Limb (tissue), 2 donors: ENCODE results near the gene MVB12A.

Experiments used
- DNase-seq, 2 donors: peaks; one replicate each; pipeline ENCODE4 v3.0.0-alpha.2; 2016; ENCODE audit errors: extremely low spot score in 2 of 2

The MVB12A gene

DNA sequence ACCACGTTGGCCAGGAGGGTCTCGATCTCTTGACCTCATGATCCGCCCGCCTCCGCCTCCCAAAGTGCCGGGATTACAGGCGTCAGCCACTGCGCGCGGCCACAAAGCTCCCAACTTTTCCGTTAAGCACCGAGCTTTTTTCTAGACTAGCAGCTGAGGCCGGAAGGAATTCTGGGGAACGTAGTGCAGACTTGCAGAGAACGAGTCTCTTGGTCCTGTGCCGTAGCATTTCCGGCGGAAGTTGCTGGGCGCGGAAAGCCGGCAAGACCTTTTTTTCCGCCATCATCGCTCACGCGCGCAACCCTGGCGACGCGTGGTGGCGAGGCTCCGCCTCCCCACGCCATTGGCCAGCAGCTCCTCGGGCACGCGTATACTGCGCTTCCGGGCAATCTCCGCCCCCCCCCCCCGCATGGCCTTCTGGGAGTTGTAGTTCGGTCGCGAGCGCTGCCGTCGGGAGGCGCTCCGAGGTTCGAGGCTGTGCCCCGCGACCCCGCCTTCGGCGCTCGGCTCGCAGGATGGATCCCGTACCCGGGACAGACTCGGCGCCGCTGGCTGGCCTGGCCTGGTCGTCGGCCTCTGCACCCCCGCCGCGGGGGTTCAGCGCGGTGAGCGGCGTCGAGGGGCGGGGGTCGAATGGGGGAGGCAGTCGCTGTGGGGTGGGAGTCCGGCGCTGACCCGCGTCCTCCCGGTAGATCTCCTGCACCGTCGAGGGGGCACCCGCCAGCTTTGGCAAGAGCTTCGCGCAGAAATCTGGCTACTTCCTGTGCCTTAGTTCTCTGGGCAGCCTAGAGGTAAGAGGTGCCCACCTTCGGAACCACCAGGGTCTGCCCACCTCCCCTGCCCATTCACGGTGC, at the start of gene MVB12A:
MVB12A (plus strand) TSS at position 427 of the 854 bp plus-strand sequence; CDS start at position 516, 89 bp downstream.
- DNase-seq = peak; percentile 98 to 99

DNA sequence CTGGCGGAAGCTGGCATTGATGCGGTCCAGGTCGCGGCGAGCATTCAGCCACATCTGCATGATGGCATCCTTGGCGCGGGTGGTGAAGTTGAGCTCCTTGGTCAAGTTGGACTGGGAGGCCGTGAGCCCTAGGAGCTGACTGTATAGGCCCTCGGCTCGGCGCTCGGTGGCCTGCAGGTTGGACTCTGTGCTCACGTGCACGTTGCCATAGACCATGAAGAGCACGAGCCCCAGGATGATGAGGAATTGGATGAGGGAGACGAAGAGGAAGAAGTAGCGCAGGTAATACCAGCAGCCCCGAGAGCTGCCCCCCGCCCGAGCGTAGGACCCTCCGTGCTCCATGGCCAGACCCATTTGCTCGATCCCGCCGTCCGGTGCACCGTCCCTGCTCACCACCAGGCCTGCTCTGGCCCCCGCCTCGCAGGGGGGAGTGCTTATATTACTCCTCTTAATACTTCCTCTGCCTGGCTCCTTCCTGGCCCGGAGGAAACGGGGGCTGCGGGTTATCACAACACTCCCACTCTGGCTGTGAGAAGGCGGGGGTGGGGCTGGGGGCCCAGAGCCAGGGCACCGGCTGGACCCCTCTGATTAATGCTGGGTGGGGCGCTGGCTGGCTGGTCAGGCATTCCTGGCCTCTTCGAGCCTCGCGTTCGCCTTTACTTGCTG, 42.8 kb upstream of the MVB12A start, which contains the start of gene PLVAP:
PLVAP (minus strand) TSS at position 408 of the 666 bp plus-strand sequence; CDS start at position 354, 54 bp downstream.
- DNase-seq = no peak

GRCh38 chr19:17378271-17378670, 41.6 kb upstream of the MVB12A start:
- DNase-seq = no peak

DNA sequence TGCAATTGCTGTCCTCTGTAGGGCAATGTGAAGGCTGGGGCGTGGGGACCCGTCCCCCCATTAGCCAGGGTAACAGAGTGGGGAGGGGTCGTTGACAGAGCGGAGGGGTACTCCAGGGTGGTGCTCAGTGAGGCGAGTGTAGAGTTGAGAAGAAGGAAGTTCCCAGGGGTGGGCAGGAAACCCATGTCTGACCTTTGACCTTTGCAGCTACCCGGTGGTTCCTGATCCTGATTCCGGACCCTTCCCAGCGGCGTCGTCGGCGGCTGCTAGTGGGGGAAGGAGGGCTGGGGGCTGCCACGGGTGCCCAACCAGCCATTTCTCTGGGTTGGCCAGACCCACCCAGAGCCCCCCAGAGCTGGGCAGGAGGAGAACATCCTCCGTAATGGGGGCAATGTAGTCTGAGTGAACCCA, 40.6 kb upstream of the MVB12A start:
- DNase-seq = peak in 1 of 2 donors; percentile 62

GRCh38 chr19:17380426-17381138, 39.3 kb upstream of the MVB12A start:
- no peak for DNase-seq

- peak; percentile 18 to 75 for DNase-seq
These were observed 33.8 kb upstream of the MVB12A start for GRCh38 chr19:17385878-17386611.

DNA sequence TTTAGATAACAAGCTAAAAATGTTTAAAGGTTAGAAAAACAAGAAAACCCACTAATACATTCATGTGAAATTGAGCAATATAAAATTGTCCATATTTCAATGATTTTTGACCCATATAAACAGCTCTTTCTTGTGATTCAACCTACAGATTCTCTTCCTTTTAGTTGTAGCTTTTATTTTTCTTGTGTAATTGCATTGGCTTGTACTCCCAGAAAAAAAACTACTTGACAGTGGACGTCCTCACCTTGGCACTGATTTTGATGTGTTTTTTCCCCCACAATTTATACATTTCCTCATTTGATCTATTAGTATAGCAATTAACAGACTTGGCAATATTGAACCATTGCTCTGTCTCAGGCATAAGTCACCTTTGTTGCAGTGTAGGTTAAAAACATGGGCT, 30.6 kb upstream of the MVB12A start:
- no peak for DNase-seq

GRCh38 chr19:17389957-17390664, 29.7 kb upstream of the MVB12A start:
- DNase-seq = no peak

- peak; percentile 93 for DNase-seq
These were observed 29.0 kb upstream of the MVB12A start for GRCh38 chr19:17390665-17391370.

- no peak for DNase-seq
These were observed 28.3 kb upstream of the MVB12A start for GRCh38 chr19:17391371-17392151.

GRCh38 chr19:17393002-17393401, 26.8 kb upstream of the MVB12A start:
- no peak for DNase-seq

DNA sequence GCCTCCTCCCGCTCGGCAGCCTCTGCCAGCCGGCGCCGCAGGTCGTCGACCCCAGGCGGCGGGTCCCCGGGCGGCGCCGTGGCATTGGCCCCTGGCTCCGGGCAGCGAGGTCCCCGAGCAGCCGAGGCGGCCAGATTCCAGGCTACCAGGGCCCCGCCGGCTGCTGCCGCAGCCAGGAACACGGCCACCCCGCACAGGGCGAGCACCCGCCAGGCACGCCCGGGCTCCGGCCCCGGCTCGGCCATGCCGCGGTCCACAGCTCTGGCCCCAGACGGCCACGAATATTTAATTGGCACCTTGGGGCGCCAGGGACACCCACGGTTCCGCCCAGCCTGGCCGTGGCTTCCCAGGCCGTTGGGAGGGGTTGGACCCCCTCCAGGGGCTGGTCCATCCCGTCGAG, 25.9 kb upstream of the MVB12A start, which contains the start of gene CCDC194:
CCDC194 (minus strand) TSS at position 283 of the 400 bp plus-strand sequence; CDS start at position 245, 38 bp downstream.
- DNase-seq = no peak

- DNase-seq = no peak
These were observed 24.9 kb upstream of the MVB12A start for GRCh38 chr19:17394891-17395415.

- DNase-seq = no peak
These were observed 20.8 kb upstream of the MVB12A start for GRCh38 chr19:17398902-17399527.

- no peak for DNase-seq
These were observed 18.2 kb upstream of the MVB12A start for GRCh38 chr19:17401628-17402027.

DNA sequence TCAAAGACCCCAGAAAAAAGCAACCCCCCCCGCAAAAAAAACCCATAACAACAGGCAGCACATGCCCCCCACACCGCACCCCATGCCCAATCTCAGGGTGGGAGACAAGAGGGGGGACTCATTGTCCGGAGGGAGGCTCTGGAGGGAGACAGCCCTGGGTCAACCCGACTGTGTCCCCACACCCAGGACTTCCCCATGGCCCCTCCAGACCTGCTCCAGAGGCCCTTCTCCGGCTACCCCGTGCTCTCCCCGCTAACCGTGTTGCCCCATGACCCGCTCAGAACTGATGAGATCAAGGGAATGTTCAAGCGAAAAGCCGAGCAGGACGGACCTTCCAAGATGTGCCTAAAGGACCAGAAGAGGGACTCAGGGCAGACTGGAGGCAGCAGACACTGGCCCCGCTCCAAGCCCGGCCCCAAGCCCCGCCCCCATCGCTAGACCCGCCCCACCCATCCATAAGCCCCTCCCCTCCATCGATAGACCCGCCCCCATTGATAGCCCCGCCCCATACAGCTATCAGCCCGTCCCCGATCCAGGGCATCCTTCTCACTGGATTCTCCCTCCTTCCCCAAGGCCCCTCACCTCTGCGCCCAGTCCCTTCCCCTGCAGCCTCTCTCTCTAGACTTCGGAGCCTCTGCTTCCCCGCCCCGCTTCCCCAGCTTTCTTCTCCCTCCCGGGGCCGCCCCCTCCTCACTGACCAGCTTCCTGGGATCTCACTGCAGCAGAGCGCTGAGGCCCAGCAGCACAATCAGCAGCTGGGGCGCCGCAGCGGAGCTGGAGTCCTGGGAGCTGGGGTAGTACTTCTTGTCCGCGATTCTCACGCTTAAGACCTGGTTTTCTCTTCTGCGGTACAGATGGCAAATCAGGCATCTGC, 16.6 kb upstream of the MVB12A start:
- DNase-seq = peak in 1 of 2 donors; percentile 50

- no peak for DNase-seq
These were observed 15.8 kb upstream of the MVB12A start for GRCh38 chr19:17404015-17404414.
